Measurements from ENCODE around the gene RETN. TPM values are rescaled to one million over a fixed set of nuclear protein-coding genes. Genes with fewer than 3 reads are reported as not detected.

RETN gene
- polyA plus RNA-seq, 1 donor = 1.3 TPM

DNA sequence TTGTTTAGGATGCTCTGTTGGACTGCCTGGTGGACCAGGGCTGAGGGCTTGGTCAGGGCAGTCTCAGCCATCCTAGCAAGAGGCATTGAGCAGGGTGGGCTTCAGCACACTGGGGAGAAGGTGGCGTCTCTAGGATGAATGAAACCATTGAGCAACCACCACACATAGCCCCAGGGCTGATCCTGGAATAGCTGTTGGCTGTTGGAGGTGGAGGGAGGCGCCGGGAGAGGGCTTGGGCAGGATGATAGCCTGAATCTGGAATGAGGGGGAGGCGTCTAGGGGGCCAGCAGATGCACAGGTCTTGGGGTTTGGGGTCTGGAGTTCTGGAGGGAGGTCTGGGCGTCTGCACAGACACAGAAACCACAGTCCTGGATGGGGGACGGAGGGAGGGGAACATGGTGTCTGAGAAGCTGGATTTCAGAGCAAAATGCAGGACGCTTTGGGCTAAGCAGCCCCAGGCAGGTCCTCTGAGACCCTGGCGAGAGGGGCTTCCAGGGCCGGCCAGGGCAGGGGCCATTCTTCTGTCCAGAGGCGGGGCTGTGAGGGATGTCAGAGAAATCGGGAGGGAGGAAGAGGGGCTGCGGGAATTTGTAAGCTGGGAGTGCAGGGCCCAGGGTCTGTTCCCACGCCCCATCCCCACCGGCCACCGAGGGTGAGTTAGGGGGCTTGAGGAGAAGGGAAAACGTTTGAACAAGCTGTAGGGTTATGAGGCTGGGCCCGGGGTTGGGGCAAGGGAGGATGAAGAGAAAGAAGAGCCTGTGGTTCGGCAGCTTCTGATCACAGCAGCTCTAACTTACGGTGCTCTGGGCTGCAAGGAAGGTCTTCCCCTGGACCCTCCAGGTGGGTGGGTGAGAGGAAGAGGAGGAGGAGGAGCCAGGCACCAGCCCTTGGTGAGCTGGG, 16.9 kb downstream of the RETN start:
- no peak for DNase-seq

DNA sequence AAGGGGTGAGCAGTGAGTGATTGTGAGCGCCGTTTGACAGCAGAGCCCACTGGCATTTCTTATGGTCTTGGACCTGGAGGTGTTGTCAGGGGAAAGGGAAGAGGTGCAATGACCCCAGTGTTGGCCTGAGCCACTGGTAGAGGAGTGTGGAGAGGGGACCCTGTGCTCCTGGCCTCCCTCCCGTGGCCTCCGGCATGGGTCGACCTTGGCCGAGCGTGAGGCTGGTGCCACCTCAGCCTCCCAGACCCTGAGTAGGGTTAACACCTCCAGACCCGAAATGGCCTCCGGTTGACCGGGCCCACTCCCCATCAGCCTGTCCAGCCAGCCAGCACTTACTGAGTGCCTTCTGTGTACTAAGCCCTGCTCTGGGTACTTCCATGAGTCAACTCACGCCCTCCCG, 18.3 kb downstream of the RETN start:
- no peak for DNase-seq

DNA sequence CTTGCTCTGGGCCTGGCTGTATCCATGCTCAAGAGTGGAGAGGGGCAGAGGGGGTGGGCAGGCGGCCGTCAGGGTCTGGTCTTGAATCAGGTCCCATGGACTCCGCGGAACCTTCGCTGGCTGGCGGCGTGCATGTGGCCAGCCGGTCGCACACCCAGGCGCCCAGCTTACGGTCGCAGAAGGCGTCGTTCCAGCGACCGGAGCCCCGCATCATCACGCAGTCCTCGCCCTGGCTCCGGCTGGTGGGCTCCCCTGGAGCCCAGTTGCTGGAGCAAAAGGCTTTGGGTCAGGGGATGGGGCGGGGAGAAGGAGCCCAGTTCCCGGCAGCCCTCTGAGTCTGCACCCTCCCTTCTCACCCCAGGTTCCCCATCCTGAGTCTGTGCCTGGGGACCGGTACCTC, 20.3 kb downstream of the RETN start:
- DNase-seq = no peak

DNA sequence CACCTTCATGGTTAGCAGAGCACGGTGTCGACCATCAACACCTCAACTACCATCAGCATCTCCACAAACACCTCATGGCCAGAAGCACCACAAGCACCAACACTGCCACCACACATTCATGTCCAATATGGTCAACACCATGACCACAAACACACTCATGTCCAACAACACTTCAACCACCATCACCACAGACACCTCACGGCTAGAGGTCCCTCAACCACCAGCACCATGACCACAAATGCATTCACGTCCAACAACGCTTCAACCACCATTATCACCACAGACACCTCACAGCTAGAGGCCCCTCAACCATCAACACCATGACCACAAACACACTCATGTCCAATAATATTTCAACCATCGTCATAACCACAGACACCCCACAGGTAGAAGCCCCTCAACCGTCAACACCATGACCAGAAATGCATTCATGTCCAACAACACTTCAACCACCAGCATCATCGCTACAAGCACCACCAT, 22.0 kb downstream of the RETN start:
- DNase-seq = no peak

DNA sequence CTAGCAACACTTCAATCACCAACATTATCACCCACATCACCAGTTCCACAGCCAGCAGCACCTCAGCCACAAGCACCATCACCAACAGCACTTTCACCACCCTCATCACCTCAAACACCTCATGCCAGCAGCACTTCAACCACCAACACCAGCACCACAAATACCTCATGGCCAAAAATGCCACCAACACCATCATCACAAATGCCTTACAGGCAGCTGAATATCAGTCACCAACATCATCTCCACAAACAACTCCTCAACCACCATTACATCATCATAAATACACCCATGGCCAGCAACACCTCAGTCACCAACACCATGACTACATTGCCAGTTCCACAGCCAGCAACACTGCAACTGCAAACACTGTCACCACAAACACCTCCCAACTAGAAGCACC, 22.6 kb downstream of the RETN start:
- no peak for DNase-seq

DNA sequence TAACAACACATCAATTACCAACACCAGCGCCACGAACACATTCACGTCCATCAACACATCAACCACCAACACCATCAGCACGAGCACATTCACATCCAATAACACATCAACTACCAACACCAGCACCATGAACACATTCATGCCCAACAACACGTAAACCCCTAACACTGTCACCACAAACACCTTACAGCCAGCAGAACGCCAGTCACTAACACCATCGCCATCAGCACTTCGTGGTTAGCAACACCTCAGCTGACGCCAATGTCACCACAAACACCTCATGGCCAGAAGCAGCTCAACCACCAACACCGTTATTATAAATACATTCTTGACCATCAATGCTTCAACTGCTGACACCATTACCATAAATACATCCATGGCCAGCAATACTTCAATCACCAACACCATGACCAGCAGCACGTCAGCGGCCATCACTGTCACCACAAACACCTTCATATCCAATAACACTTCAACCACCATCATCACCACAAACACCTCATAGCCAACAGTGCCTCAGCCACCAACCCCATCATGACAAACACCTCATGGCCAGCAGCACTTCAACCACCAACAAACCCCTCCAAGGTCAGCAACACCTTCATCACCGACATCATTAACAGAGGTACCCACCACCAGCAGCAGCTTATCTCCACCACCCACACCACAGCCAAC, 23.7 kb downstream of the RETN start:
- no peak for DNase-seq

DNA sequence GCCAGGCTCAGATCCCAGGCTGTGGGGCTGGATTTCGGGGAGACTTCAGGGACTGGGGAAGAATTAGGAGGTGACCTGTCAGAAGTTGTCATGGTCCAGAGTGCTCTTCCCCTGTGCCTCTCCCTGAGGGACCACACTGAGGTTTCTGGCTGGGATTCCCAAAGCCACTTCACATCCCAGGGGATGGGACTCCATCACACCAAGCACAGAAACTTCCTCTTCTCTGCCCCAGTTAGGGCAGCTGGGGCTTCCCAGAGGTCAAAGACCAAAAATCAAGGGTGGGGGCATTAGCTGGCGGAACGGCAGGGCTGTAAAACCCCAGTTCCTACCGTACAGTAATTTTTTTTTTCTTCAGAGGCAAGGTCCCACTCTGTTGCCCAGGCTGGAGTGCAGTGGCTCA, 25.6 kb downstream of the RETN start:
- no peak for DNase-seq

DNA sequence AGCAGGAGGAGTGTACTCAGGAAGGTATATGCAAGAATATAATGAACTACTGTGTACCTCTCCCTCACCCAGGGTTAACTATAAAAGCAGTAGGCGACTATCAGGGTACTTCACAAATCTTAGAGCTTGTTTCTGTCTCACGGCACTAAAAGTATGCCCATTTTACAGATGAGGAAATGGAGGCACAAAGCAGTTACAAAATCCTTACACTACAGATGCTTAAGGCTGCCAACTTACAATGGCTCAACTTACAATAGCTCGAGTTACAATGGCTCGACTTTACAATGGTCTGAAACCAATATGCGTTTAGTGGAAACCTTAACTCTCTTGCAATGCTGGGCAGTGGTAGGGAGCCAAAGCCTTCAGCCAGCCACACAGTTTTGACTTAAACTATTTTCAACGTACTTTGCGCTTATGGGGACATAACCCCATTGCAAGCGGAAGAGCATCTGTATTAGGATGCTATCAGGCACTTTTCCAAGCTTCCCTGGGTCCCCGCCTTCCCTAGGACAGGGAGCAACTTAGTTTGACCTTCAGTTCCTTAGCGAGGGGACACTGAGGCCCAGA, 29.0 kb downstream of the RETN start:
- DNase-seq = no peak

DNA sequence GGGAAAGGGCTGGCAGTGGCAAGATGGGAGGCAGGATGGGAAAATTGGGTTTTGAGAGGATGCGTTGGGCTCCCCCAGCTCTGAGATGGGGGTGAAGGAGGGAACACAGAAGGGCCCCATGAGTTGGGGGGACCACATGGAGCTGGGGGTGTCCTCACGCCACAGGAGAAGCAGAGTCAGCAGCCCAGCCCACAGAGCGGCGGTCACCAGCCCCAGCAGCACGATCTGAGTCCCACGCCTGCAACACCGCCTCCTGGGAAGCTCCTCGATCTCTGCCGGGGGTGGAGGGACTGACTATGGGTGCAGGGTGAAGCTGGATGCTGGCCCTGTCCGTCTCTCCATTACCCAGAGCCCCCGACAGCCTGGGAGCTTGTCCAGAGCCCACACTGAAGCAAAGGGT, 29.7 kb downstream of the RETN start:
- DNase-seq = no peak

DNA sequence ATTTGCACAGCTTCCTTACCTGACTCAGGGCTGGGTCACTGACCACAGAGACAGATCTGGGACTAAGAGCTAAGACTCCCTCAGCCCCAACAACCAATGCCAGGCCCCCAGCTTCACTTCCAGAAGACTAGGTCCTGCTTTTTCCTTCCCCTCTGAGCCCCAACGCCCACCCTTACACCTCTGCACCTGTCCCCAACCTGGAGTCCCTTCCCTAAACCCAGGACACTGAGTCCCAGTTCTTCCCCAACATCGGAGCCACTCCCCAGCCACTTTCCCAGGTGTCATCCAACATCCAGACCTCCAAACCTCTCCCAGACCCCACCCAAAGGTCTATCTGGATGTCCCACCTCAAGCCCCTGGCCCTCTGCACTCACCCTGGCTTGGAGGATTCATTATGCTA, 30.2 kb downstream of the RETN start:
- no peak for DNase-seq

DNA sequence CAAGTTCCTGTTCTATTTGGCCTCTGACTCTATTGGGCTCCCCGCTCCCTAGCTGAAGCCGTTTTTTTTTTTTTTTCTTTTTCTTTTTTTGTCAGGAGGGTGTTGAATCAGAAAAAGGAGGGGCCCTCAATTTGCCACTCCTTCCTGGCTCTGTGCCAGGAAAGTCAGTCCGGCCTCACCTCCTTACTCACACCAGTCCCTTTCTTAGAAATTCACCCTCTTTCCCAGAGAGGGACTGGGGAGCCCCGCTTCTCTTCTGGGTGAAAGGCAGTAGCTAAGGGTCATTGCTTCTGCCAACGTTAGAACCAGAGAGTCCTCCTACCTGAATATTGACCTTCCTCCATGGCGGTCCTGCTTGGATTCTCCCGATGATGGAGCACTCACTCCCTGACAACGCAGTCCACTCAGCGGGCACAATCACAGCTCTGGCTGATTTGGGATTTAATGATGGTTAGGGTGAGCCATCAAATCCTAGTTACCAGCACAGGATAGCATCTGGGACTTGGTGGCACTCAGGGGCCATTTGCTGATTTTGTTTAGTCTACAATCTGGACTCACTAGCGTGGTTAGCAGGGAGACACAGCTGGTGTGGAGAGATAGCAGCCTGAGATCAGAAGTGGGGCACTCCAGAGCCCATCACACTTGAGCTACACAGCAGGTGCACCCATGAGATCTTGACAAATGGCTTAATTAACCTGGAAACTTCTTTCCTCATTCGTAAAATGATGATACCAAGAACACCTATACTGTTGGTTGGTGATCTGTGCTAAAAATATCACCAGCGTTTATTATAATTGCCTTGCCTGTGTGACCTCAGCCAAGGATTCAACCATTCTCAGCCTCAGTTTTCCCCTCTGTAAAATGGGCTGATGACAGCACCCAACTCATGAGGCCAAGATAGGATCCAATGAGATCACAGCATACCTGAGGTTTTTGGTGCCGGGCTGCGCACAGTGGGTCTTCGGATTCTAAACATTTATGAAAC, 30.9 kb downstream of the RETN start:
- no peak for DNase-seq

DNA sequence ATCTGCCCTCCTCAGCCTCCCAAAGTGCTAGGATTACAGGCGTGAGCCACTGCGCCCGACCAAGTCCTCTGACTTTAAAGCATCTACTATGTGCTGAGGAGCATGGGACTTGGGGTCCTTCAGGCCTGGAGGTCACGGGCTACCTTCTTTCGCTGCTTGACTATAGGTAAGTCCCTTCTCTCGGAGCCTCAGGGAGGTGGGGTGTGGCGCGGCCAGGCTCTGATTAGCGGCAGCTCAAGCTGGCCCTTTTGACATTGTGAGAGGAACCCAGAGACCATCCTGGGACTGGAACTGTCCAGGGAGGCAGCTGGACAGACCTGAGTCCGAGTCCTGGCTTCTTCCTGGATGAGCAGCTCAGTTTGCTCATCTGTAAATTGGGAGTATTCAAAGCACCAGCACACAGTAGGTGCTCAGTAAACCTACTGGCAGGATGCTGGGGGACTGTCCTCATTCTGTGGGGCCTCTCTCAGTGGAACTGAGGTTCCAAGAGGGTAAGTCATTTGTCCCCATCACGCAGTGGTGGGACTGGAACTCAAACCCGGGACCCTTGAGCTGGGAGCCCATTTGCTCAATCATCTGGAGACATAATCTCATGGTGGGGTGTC, 32.3 kb downstream of the RETN start:
- no peak for DNase-seq

DNA sequence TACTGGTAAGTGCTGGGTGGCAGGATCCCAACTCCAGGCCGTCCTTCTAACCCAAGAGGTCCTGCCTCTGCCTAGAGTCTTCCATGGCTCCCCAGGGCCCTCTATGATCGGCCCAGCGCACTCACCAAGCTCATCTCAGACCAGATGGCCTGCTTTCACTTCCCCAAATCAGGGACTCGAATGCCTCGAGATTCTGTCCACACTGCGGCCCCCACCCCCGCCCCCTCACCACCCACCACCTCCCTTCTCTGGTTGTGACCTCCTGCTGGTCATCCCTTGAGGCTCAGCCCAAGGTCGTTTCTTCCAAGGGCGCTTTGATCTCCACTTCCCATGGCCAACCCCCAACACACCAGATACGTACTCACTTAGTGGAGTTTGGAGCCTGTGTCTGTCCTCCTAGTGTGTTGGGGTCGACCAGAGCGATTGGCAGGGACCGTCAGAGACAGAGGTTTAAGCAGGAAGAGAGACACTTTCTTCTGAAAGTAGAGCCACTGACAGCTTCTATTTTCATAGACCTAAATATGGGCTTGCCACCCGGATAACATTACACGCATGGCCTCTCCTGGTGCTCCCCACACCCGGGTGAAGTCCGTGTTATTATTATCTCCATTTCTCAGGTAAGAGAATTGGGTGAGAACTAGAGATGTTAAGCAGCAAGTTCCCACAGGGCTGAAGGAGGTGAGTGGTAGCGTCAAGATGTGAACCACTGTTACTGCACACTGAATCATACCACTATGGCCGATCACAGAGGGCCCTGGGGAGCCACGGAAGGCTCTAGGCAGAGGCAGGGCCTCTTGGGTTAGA, 33.0 kb downstream of the RETN start, which contains the start of gene FCER2:
Gene FCER2 (minus strand): TSS at position 478 of the 804 bp plus-strand sequence. CDS start 2,371 bp downstream, outside the sequence.
- DNase-seq = no peak

DNA sequence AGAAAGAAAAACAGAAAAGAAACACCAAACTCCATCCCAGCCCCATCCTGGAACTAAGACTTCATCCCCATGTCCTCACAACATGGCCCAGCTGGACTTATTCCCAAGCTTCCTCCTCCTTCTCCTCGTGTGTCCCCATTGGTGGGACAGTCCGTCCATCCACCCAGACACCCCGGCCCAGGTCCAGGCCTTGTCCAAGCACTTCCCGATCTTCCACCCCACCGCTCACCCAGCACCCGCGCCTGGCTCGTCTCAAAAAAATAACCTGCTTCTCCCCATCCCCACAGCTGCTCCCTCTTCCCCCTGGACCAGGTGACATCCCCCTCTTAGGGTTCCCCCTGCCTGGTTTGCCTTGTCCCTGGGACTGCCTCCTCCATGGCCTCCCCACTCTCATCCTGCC, 34.5 kb downstream of the RETN start:
- no peak for DNase-seq

DNA sequence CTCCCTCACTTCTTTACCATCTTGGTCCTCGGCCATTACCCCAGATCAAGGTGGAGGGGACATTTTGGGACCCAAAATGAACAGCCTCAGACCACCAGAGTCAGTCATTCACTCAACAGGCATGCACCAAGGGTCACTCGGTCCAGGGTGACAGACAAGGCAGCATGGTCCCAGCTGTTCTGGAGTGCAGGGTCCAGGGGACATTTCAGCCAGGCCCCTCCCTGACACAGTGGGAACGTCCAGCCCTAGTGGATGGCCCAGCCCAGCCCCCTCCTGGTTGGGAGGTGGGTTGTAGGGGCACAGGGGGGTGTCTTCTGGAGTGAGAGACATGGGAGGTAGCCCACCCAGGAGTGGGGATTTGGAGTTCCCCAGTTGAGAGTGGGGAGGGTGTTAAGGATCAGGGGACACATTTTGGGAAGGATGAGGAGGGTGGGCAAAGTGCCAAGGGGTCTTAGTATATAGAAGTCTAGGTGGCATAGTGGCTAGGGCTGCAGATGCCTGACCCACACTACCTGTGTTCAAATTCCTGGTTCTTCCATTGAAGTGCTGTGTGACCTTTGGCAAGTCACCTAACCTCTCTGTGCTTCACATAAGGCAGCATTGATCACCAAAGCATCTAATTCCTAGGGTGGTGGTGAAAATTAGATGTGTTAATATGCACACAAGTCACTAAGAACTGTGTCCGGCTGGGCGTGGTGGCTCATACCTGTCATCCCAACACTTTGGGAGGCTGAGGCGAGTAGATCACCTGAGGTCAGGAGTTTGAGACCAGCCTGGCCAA, 35.6 kb downstream of the RETN start:
- DNase-seq = no peak

DNA sequence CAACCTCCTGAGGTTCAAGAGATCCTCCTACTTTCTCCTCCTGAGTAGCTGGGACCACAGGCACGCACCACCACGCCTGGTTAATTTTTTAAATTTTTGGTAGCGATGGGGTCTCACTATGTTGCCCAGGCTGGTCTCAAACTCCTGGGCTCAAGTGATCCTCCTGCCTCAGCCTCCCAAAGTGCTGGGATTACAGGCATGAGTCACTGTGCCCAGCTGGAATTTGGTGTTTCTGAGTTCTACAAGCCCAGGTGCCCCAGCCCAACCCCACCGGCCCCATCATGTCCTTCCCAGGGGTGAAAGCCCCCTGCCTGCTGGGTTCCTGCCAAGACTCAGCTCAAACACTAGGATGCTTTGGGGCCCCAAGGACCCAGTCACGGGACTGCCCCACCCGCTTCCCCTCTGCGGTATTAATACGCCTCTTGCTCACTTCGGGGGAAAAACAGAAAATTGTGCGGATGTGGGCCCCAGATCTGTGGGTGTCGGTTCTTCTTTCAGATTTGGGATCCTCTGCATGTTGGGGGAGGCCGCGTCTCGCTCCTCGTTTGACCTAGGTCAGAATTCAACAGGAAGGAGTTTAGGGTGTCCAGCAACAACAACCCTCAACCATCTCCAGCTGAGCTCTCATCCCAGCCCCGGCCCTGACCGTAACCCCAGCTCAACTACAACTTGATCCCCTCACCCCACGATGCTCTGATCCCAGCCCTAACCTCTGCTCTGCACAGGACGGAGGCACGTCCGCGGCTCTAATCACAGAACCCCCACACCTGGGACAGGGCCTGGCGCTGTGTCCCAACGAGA, 36.7 kb downstream of the RETN start:
- DNase-seq = no peak

DNA sequence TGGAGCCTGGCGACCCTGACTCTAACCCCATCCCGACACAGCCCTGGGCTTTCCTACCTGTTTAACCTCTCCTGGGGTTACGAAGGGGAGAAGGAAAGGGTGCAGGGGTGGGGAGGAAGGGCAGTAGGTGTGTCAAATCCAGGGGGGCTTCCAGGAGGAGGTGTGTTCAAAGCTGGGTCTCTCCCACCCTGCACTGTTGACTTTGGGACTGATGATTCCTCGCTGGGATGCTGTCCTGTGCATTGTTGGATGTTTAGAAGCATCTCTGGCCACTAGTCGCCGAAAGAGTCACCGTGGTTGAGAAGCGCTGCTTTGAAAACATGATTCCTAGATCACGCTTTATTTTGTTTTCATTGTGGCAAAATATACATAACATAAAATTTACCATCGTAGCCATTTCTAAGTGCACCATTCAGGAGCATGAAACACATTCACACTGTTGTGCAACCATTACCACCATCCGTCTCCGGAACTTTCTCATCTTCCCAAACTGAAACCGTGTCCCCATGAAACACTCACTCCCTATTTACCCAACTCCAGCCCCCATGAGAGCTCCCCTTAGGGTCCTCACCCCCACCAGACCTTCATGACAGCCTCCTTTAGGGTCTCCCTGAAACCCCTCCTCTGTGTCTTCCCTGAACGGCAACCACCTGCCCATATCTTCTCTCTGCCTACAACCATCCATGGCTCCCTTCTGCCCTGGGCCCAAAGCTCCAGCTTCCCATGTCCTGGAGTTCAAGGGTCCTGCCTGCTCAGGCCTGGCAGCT, 37.5 kb downstream of the RETN start:
- DNase-seq = no peak

DNA sequence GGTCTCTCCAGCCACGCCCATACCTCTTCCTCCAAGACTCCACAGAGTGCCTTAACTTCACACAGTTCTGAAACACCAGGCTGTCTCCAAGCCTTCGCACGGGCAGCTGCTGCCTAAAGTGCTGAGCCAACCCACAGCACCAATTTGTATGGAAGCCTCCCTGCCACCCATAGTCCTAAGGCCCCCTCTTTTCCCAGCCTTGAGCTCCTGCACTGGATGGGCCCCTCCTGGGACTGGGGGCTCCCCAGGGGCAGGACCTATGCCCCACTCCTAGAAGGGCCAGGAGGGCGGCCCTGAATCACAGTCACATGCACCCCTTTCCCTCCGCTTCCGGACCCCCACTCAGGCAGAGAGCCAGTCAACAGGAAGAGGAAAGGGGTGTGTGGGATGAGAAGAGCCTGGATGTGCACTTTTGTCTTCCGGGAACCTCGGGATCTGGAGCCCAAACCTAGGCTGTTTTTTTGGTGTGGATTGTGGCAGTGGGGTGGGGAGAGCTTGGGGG, 38.2 kb downstream of the RETN start:
- no peak for DNase-seq

Data from hindlimb muscle (tissue), 1 donor.